ENCODE measurements around the gene GPR137.

DNA sequence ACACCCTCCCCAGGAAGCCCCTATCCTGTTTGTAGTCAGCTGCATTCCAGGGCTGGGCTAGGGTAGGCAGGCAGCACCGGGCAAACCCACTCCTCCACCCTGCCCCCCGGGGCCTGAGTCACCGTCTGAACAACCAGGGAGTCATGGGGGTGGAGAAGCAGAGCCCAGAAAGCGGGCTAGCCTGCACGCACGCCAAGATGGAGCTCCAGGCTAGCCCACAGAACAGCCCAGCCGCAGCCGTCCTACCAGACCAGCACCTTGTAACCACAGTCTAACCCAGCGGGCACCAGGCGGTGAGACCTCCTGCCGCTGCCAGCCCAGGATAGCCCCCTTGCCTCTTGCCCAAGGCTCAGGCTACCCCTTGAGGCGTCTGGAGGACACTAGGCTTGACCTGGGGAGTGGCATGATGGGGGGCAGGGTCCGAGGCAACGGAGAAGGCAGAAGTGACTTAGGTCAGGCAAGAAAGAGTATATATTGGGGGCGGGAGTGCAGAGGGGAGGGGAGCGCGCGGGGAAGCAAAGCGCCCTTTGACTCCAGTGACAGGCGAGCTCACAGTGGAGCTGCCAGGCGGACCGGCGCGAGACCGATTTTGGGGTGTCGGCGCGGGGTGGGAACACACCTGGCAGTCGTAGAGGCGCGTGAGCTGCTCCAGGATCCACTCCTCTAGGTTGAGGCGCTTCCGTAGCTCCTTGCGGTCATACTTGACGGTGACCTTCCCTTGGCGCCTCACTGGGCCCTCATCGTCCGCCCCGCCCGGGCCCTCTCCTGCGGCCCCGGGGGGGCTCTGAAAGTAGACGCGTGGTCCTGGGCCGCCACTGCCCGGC lies 39.6 kb upstream of the GPR137 start:
- TF ChIP-seq, protein P1, sequence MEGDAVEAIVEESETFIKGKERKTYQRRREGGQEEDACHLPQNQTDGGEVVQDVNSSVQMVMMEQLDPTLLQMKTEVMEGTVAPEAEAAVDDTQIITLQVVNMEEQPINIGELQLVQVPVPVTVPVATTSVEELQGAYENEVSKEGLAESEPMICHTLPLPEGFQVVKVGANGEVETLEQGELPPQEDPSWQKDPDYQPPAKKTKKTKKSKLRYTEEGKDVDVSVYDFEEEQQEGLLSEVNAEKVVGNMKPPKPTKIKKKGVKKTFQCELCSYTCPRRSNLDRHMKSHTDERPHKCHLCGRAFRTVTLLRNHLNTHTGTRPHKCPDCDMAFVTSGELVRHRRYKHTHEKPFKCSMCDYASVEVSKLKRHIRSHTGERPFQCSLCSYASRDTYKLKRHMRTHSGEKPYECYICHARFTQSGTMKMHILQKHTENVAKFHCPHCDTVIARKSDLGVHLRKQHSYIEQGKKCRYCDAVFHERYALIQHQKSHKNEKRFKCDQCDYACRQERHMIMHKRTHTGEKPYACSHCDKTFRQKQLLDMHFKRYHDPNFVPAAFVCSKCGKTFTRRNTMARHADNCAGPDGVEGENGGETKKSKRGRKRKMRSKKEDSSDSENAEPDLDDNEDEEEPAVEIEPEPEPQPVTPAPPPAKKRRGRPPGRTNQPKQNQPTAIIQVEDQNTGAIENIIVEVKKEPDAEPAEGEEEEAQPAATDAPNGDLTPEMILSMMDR (IDR thresholded peaks at IDR 0.05): no peak
- TF ChIP-seq ZFX (IDR thresholded peaks at IDR 0.05; ENCODE audit: borderline replicate concordance): no peak
